Fibroblast of lung (primary cell): ENCODE data around the gene THOC2.

Experiments
- EZH2 ChIP-seq: IDR thresholded peaks from 2 replicates; pipeline ENCODE4 v1.5.1; 2012; ENCODE audit warnings: low read length, control low read depth, mild to moderate bottlenecking; ENCODE audit errors: missing control alignments
- TF ChIP-seq, protein P1 (sequence below), 2 donors: IDR thresholded peaks in 1 of 2; conservative IDR thresholded peaks in 1 of 2; 1 replicate in 1 of 2; 2 replicates in 1 of 2; pipeline ENCODE4 v1.5.1; 2011 to 2012; ENCODE audit warnings: low read length in 2 of 2, control low read depth in 1 of 2, inconsistent platforms in 1 of 2, low read depth in 1 of 2, mild to moderate bottlenecking in 1 of 2

DNA sequence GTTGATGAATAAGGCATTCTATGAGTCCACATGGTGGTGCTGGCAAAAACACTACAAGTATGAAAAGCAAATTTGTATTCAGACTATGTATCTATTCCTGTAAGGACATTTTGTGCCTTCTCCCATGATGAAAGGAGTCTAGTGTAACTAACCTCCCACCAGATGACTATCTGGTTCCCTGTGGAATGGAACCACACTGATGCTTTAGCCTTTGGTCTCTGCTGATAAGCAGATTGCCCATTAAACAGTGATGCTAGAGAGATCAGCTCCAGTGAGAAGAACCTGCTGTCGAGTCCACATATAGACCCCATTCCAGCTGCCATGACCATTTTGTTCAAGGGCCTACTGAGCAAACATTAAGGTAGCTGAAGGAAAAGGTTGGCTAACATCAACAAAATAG lies 10.5 kb upstream of the THOC2 start:
- TF ChIP-seq EZH2, result no peak
- TF ChIP-seq, protein P1, sequence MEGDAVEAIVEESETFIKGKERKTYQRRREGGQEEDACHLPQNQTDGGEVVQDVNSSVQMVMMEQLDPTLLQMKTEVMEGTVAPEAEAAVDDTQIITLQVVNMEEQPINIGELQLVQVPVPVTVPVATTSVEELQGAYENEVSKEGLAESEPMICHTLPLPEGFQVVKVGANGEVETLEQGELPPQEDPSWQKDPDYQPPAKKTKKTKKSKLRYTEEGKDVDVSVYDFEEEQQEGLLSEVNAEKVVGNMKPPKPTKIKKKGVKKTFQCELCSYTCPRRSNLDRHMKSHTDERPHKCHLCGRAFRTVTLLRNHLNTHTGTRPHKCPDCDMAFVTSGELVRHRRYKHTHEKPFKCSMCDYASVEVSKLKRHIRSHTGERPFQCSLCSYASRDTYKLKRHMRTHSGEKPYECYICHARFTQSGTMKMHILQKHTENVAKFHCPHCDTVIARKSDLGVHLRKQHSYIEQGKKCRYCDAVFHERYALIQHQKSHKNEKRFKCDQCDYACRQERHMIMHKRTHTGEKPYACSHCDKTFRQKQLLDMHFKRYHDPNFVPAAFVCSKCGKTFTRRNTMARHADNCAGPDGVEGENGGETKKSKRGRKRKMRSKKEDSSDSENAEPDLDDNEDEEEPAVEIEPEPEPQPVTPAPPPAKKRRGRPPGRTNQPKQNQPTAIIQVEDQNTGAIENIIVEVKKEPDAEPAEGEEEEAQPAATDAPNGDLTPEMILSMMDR (conservative IDR thresholded peaks at IDR 0.05 in 1 of 2, IDR thresholded peaks at IDR 0.05 in 1 of 2; ENCODE audit: low read depth in 1 of 2, low read length in 2 of 2), result no peak
